Measurements from ENCODE around the gene MXD1.

The MXD1 gene

GRCh38 chr2:69914164-69914949, 552 bp upstream of the MXD1 start:
- peak overlapping the region; percentile 90 for H3K27ac ChIP-seq
- no peaks in the 10 kb centered on the region for H3K27me3 ChIP-seq (replicated peaks)
- DNase-seq: peak; percentile 100
- in situ Hi-C loops (cut with HindIII; ENCODE audit: low pct_ligation_motif_present, low sequenced_read_pairs): loop anchor here (25.0 kb wide), 1 partner anchor 223 kb away; no protein-coding TSS in a partner anchor
- peak overlapping the region; percentile 69 for H3K4me3 ChIP-seq (ENCODE audit: low read depth, low read length)
- no peaks in the 10 kb centered on the region for H3K36me3 ChIP-seq (replicated peaks)
- TF ChIP-seq, protein P1, sequence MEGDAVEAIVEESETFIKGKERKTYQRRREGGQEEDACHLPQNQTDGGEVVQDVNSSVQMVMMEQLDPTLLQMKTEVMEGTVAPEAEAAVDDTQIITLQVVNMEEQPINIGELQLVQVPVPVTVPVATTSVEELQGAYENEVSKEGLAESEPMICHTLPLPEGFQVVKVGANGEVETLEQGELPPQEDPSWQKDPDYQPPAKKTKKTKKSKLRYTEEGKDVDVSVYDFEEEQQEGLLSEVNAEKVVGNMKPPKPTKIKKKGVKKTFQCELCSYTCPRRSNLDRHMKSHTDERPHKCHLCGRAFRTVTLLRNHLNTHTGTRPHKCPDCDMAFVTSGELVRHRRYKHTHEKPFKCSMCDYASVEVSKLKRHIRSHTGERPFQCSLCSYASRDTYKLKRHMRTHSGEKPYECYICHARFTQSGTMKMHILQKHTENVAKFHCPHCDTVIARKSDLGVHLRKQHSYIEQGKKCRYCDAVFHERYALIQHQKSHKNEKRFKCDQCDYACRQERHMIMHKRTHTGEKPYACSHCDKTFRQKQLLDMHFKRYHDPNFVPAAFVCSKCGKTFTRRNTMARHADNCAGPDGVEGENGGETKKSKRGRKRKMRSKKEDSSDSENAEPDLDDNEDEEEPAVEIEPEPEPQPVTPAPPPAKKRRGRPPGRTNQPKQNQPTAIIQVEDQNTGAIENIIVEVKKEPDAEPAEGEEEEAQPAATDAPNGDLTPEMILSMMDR (IDR thresholded peaks at IDR 0.05; ENCODE audit: low read depth, low read length, missing control alignments): peak; percentile 29

- TF ChIP-seq, protein P1 (IDR thresholded peaks at IDR 0.05; ENCODE audit: low read depth, low read length, missing control alignments): no peak
- Histone ChIP-seq H3K36me3 (replicated peaks) (peaks cover 3% of the 10 kb centered on the region), H3K27me3 (replicated peaks) (no peaks in the 10 kb centered on the region), H3K27ac (no peak overlapping the region), H3K4me3 (ENCODE audit: low read depth, low read length) (peak overlapping the region; percentile 81)
- no peak for DNase-seq
- in situ Hi-C loops (cut with HindIII; ENCODE audit: low pct_ligation_motif_present, low sequenced_read_pairs): loop anchor here (25.0 kb wide), 1 partner anchor 221 kb away; no protein-coding TSS in a partner anchor
Observed at GRCh38 chr2:69916106-69916505, 1.2 kb downstream of the MXD1 start.

DNA sequence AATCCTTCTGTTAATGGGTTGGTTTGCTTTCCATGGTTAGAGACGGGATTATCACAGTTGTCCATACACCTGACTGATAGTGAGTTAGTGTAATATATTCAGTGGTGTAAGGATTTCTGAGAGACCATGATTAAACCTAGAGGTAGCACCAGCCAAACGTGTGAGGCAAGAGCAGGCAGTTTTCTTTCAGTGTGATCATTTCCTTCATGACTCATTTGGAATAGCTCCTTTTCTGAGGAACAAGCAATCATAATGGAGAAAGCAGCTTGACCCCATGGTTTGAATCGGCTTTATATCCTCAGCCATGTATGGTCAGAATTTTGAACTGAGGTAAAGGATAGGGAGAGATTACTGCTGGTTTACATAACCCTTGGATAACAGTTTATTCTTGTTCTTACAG, 2.9 kb downstream of the MXD1 start:
- in situ Hi-C loops (cut with HindIII; ENCODE audit: low pct_ligation_motif_present, low sequenced_read_pairs): loop anchor here (25.0 kb wide), 1 partner anchor 219 kb away; no protein-coding TSS in a partner anchor
- DNase-seq: peak; percentile 74
- no peak overlapping the region for H3K4me3 ChIP-seq (ENCODE audit: low read depth, low read length)

DNA sequence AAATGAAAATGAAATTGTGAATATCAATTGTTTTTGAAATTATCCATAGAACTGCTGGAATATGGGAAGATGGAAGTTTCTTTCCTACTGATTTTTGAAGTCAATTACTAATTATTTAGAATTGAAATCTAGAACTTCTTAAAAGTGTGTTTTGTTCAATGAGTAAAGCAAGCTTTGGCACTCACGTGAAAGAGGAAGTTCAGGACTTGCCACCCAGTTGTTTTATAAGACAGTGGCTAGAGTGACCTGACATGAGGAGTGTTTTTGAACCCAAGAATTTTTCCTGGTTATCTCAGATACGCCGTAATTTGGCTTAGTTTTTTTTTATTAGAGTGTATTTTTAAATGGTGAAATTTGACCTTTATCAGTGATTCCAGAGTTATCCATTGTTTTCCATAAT, 3.5 kb downstream of the MXD1 start:
- peak overlapping the region; percentile 47 for H3K27ac ChIP-seq
- TF ChIP-seq, protein P1 (IDR thresholded peaks at IDR 0.05; ENCODE audit: low read depth, low read length, missing control alignments): no peak
- no peak for DNase-seq
- no peak overlapping the region for H3K4me3 ChIP-seq (ENCODE audit: low read depth, low read length)
- H3K27me3 ChIP-seq (replicated peaks): no peaks in the 10 kb centered on the region
- peaks cover 6% of the 10 kb centered on the region for H3K36me3 ChIP-seq (replicated peaks)
- in situ Hi-C loops (cut with HindIII; ENCODE audit: low pct_ligation_motif_present, low sequenced_read_pairs): loop anchor here (25.0 kb wide), 1 partner anchor 219 kb away; no protein-coding TSS in a partner anchor

More for the DNA sequence above, 2.9 kb downstream of the MXD1 start:
- TF ChIP-seq, protein P1 (IDR thresholded peaks at IDR 0.05; ENCODE audit: low read depth, low read length, missing control alignments): no peak
- Histone ChIP-seq H3K36me3 (replicated peaks) (peaks cover 6% of the 10 kb centered on the region), H3K27me3 (replicated peaks) (no peaks in the 10 kb centered on the region), H3K27ac (peak overlapping the region; percentile 47)

DNA sequence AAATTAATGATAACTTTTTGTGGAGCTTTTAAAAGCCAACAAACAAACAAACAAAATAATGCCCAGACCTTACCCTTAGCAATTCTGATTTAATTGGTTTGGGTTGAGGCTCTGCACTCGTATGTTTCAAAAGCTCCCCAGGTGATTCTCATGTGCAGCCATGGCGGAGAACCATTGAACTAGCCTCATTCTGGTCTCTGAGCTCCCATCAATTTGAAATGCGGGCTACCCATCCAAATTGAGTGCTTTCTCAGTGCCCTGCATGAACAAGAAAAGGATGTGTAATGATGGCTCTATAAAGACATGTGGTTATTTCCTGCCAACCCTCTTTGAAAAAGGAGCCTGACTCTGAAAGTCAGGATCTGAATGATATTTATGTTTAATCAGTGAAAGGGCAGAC, 8.2 kb downstream of the MXD1 start:
- DNase-seq: no peak
- Histone ChIP-seq H3K4me3 (ENCODE audit: low read depth, low read length) (no peak overlapping the region), H3K36me3 (replicated peaks) (peaks cover 18% of the 10 kb centered on the region), H3K27ac (no peak overlapping the region), H3K27me3 (replicated peaks) (no peaks in the 10 kb centered on the region)
- in situ Hi-C loops (cut with HindIII; ENCODE audit: low pct_ligation_motif_present, low sequenced_read_pairs): loop anchor here (25.0 kb wide), 1 partner anchor 214 kb away; no protein-coding TSS in a partner anchor
- TF ChIP-seq, protein P1 (IDR thresholded peaks at IDR 0.05; ENCODE audit: low read depth, low read length, missing control alignments): no peak

Measured in brain microvascular endothelial cell (primary cell).